LHCN-M2 (cell line): Measurements from ENCODE around the gene SLCO1C1. TPM values are rescaled to one million over a fixed set of nuclear protein-coding genes. Genes with fewer than 3 reads are reported as not detected.

Experiments
- DNase-seq: peaks from one replicate; pipeline ENCODE4 v3.0.0-alpha.2; 2012; ENCODE audit warnings: low read depth
- total RNA-seq: library from RNA; depleted of rRNA; stranded (reverse); fragments of >200 nt; gene quantifications from 2 replicates; pipeline ENCODE4 v1.2.3, GENCODE V29; 2014; rRNA removed

The SLCO1C1 gene
- total RNA-seq, 1 experiment from 2014 or later: not detected

DNA sequence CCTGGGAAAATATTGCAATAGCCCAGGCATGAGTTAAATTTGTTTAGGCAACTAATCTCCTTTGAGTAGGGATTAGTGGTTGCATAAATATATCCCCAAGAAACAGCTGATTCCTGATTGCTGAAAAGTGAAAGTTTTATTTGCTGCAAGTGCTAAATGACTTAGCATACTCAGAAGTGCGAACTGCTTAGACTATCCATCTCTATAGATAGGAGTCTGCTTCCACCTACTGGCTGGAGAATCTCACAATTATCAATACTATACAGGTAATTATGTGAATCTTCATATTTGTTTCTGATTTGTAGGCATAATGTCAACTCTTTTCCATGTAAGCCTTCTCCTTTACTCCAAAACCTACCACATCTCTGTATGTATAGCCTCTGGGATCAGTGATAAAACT lies 103.4 kb downstream of the SLCO1C1 start:
- no peak for DNase-seq

DNA sequence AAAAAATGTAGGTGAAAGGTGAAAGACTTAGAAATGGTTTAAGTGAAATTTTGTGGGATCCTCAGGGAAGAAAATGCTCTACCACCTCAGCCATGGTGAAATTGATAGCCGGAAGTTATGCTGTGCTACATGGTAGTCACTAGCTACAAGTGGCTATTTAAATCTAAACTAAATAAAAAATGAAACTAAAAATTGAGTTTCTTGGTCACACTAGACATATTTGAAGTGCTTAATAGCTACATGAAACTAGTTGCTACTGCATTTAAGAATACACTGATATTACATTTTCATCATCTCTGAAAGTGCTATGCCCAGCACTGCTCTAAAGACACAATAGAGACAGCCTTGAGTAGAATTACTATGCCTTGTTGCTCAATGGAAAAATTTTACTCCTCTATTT lies 105.0 kb downstream of the SLCO1C1 start:
- DNase-seq: no peak

DNA sequence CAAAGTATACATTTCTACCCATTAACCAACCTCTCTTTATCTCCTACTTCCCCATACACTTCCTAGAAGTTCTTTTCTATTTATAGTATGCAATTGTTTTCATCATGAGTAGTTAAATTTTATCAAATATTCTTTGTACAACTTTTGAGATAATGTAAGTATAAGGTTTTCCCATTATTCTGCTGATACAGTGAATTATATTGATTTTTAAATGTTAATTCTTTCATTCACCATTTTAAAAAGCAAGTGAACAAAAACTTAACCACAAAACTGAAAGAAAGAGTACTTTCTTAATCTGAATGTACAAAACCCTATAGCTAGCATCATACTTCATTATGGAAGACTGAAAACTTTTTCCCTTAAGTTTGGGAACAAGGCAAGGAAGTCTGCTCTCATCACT lies 105.9 kb downstream of the SLCO1C1 start:
- no peak for DNase-seq

Other genes with a start within 250 kb of the SLCO1C1 start
- gene SLCO1B3, start 115.4 kb downstream of the SLCO1C1 start, total RNA-seq: not detected in 2 replicates